ENCODE measurements around the gene CAPZA1. TPM values are rescaled to one million over a fixed set of nuclear protein-coding genes. Genes with fewer than 3 reads are reported as not detected.
A peak's percentile ranks its signal among the peaks of the same experiment; 100 is the strongest.

The CAPZA1 gene
- total and polyA plus RNA-seq, 10 of the 15 experiments (the other 5 are each of a cell fraction or from before 2014, with no cell fraction given): 187 to 886 (median 278) TPM

DNA sequence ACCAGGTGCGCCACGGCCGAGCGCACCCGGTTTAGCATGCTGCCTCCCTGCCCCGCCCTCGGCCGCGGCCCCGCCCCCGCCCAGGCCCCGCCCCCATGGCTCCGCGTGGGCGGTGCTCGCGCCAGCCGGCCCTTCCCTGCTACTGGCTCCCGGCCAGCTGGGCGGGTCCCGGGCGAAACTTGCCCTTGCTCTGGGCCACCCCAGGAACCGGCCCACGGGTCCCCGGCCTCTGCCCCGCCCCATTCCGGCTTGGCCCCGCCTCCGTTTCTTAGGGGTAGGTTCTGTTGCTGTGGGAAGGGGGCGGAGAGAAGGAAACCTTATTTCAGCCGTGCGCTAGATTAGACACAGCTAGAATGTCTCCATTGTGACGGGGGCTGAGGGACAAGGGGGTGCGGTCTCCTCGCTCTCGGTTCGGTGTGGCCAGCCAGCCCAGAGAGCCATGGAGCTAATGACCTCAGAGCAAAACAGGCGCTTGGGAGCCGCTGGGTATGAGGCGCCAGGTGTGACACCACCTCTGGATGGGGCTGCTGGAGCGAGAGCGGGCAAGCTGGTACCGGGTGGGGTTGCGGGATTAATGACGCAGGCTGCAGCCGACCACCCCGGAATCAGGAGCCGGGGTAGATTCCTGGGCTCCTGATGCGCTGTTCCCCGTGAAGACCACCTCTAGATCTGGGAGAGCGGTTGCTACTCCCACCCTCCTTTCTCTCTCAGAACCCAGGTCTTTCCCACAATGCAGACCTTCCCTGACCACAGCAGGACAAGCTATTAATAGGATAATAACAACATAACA lies 95.8 kb downstream of the CAPZA1 start, which contains the start of gene PPM1J:
TSS of gene PPM1J (minus strand) at position 69 of the 790 bp plus-strand sequence. CDS start at position 38, 31 bp downstream.
- SMC1A ChIA-PET (ENCODE audit: uncharacterized antibody, unreplicated experiment): interaction anchor here (0.6 to 8.7 kb wide), 19 partner anchors 11 to 357 kb away, joined by 3 to 178 read pairs (median 6); partner anchors contain the start of genes LRIG2, MOV10 and ST7L
- H3K27me3 ChIP-seq (replicated peaks in 1 of 2; ENCODE audit: control insufficient read depth in 2 of 2, insufficient read depth in 2 of 2, low read length in 1 of 2): peaks cover 0 to 3% of the 10 kb centered on the region in 2 experiments; a peak in 1 of 4 replicates
- RAD21 ChIA-PET (ENCODE audit: unreplicated experiment): interaction anchor here (0.6 to 8.6 kb wide), 35 partner anchors 11 to 1189 kb away, joined by 3 to 192 read pairs (median 4); partner anchors contain the start of genes AP4B1, CAPZA1, CTTNBP2NL and LRIG2
- H3K4me2 ChIP-seq (ENCODE audit: control insufficient read depth, insufficient read depth): peak within 1 kb of the TSS; percentile 98
- H3K79me2 ChIP-seq (ENCODE audit: control insufficient read depth, insufficient read depth, low read length): no peaks in the 10 kb centered on the region
- POLR2A ChIA-PET: interaction anchor here (0.6 to 1.7 kb wide), 13 partner anchors 11 to 357 kb away, joined by 3 to 9 read pairs (median 5); partner anchors contain the start of genes CAPZA1, CTTNBP2NL, LRIG2 and ST7L
- H4K20me1 ChIP-seq (ENCODE audit: control insufficient read depth, insufficient read depth): 0 out of 2 replicates have a peak, but pooled peaks cover 3% of the 10 kb centered on the region
- no peaks in the 10 kb centered on the region for H3K36me3 ChIP-seq (ENCODE audit: control insufficient read depth in 2 of 2, insufficient read depth in 2 of 2, low read length in 1 of 2)
- intact Hi-C loops (cut with micrococcal nuclease; ENCODE audit: unreplicated experiment) (loop anchor here (1.0 to 10.0 kb wide), 10 partner anchors 89 to 962 kb away; partner anchors contain the start of genes CAPZA1, LRIG2, MAGI3 and SLC16A1), in situ Hi-C loops (cut with MboI) (loop anchor here (5.0 kb wide), 2 partner anchors 92 to 327 kb away; no protein-coding TSS in a partner anchor)
- peak; percentile 87 for ATAC-seq
- WGBS (ENCODE audit: insufficient coverage, insufficient replicate concordance, low lambda C conversion rate, missing lambda C conversion rate): 0% methylated on average over 27 of the region's 51 CpGs
- H3K27ac ChIP-seq (ENCODE audit: control insufficient read depth, insufficient read depth): no peak within 1 kb of the TSS
- peak; percentile 60 for DNase-seq (ENCODE audit: low read depth, low spot score)
- peak within 1 kb of the TSS; percentile 31; the same call in 1 of the 2 replicates for H3K9ac ChIP-seq (ENCODE audit: control insufficient read depth, insufficient read depth, low read length)
- H3K4me1 ChIP-seq (ENCODE audit: control insufficient read depth, insufficient read depth, low read length): peaks cover 22% of the 10 kb centered on the region
- H2AFZ ChIP-seq (ENCODE audit: control insufficient read depth, low read depth, low read length): peak within 1 kb of the TSS; percentile 79
- FAIRE-seq: peak; percentile 86
- CTCF ChIA-PET: interaction anchor here (0.6 to 10.8 kb wide), 47 partner anchors 7 to 1096 kb away, joined by 3 to 428 read pairs (median 5); partner anchors contain the start of genes LRIG2, MOV10 and SLC16A1
- no peaks in the 10 kb centered on the region for H3K9me3 ChIP-seq (replicated peaks; ENCODE audit: control insufficient read depth, insufficient read depth, low read length)
- BruUV-seq (replicated peaks): no TSS peak
- H3K4me3 ChIP-seq: peak within 1 kb of the TSS; percentile 79
- 0 out of 2 replicates have a peak, but pooled peaks have one; percentile 52 for TF ChIP-seq CHD2 (IDR thresholded peaks at IDR 0.05; ENCODE audit: borderline replicate concordance, low read depth, low read length)
- peak; percentile 67 for TF ChIP-seq HDGF (IDR thresholded peaks at IDR 0.05)
- TF ChIP-seq, protein P1, sequence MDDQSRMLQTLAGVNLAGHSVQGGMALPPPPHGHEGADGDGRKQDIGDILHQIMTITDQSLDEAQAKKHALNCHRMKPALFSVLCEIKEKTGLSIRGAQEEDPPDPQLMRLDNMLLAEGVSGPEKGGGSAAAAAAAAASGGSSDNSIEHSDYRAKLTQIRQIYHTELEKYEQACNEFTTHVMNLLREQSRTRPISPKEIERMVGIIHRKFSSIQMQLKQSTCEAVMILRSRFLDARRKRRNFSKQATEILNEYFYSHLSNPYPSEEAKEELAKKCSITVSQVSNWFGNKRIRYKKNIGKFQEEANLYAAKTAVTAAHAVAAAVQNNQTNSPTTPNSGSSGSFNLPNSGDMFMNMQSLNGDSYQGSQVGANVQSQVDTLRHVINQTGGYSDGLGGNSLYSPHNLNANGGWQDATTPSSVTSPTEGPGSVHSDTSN (IDR thresholded peaks at IDR 0.05; ENCODE audit: insufficient replicate concordance, low read depth, low read length): no peak
- no peak for TF ChIP-seq SREBF1 (IDR thresholded peaks at IDR 0.05; ENCODE audit: low read length)
- TF ChIP-seq BHLHE40 (IDR thresholded peaks at IDR 0.05; ENCODE audit: borderline replicate concordance in 1 of 2, low read depth in 2 of 2, low read length in 1 of 2): no peak; a peak in 1 of 4 replicates
- TF ChIP-seq MTA3 (IDR thresholded peaks at IDR 0.05; ENCODE audit: borderline replicate concordance, low read length): no peak
- peak in 1 of 2 experiments; percentile 70; a peak in 2 of 3 replicates for TF ChIP-seq EGR1 (IDR thresholded peaks at IDR 0.05; ENCODE audit: borderline replicate concordance in 1 of 2, low read depth in 2 of 2, low read length in 2 of 2)
- TF ChIP-seq BMI1 (IDR thresholded peaks at IDR 0.05; ENCODE audit: borderline replicate concordance): no peak
- no peak for TF ChIP-seq MEF2B (IDR thresholded peaks at IDR 0.05; ENCODE audit: partially characterized antibody, poor library complexity, severe bottlenecking)
- TF ChIP-seq CBFB (IDR thresholded peaks at IDR 0.05; ENCODE audit: low read depth): no peak
- TF ChIP-seq SP1 (IDR thresholded peaks at IDR 0.05; ENCODE audit: low read depth, low read length): no peak
- TF ChIP-seq MEF2A (IDR thresholded peaks at IDR 0.05; ENCODE audit: insufficient read depth, low read depth, low read length): no peak
- TF ChIP-seq, protein P2, sequence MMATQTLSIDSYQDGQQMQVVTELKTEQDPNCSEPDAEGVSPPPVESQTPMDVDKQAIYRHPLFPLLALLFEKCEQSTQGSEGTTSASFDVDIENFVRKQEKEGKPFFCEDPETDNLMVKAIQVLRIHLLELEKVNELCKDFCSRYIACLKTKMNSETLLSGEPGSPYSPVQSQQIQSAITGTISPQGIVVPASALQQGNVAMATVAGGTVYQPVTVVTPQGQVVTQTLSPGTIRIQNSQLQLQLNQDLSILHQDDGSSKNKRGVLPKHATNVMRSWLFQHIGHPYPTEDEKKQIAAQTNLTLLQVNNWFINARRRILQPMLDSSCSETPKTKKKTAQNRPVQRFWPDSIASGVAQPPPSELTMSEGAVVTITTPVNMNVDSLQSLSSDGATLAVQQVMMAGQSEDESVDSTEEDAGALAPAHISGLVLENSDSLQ (IDR thresholded peaks at IDR 0.05): peak; percentile 74
- TF ChIP-seq MXI1 (IDR thresholded peaks at IDR 0.05; ENCODE audit: low read depth, low read length): peak; percentile 46; the same call in 1 of the 2 replicates
- TF ChIP-seq JUND (IDR thresholded peaks at IDR 0.05; ENCODE audit: low read depth, low read length): no peak
- TF ChIP-seq WRNIP1 (IDR thresholded peaks at IDR 0.05; ENCODE audit: borderline replicate concordance, low read depth, low read length): no peak
- TF ChIP-seq POLR2AphosphoS5 (IDR thresholded peaks at IDR 0.05; ENCODE audit: low read length): no peak
